Neural progenitor cell (in vitro differentiated cells): ENCODE results near the gene RAC2.

Source experiments
- EZH2 ChIP-seq: fragments of 200-600 bp; sonication (generic); IDR thresholded peaks from 2 replicates; pipeline ENCODE4 v1.6.1; 2017; ENCODE audit warnings: antibody characterized with exemption, mild to moderate bottlenecking, moderate library complexity
- EZH2phosphoT487 ChIP-seq: fragments of 200-600 bp; sonication (generic); IDR thresholded peaks from 2 replicates; pipeline ENCODE4 v1.6.1; 2017; ENCODE audit warnings: antibody characterized with exemption
- TF ChIP-seq, protein P1 (sequence below): fragments of 200-600 bp; sonication (generic); IDR thresholded peaks from 2 replicates; pipeline ENCODE4 v1.5.1; 2017; ENCODE audit warnings: antibody characterized with exemption, mild to moderate bottlenecking

DNA sequence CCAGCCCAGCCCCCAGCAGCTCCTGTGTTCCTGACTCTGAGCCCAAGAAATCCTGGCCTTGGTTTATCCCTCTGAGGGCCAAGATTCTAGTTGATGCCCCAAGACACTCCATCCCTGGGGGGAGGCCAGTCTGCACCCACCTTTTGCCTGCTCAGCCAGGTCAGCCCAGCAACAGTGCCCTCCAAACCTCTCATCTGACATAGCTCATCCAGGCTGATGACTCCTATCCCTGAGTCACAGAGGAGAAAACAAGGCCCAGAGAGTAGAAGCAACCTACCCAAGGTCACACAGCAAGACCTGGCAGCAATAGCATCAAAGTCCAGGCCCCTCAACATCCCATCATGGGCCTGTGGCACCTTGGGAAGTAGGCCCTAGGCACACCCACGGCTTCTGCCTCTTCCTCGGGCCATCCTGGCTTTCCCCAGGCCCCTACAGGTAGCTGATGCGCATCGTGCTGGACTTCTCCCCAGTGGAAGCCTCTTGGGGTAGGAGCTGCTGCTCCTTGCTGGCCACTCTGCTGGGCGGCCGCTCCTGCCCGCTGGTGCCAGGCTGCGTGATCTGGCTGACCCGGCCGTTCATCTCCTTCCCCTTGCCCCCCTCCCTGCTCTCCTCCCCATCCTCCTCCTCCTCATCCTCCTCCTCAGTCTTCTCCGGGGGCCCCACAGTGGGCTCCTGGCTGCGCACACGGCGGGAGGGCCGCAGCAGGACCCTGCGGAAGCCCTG is 37.8 kb downstream of the RAC2 start:
- TF ChIP-seq, protein P1, sequence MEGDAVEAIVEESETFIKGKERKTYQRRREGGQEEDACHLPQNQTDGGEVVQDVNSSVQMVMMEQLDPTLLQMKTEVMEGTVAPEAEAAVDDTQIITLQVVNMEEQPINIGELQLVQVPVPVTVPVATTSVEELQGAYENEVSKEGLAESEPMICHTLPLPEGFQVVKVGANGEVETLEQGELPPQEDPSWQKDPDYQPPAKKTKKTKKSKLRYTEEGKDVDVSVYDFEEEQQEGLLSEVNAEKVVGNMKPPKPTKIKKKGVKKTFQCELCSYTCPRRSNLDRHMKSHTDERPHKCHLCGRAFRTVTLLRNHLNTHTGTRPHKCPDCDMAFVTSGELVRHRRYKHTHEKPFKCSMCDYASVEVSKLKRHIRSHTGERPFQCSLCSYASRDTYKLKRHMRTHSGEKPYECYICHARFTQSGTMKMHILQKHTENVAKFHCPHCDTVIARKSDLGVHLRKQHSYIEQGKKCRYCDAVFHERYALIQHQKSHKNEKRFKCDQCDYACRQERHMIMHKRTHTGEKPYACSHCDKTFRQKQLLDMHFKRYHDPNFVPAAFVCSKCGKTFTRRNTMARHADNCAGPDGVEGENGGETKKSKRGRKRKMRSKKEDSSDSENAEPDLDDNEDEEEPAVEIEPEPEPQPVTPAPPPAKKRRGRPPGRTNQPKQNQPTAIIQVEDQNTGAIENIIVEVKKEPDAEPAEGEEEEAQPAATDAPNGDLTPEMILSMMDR, result no peak
- TF ChIP-seq EZH2 (no peak), EZH2phosphoT487 (no peak)
